Ovary (tissue), 9 donors: ENCODE results near the gene ABCA2. TPM values are rescaled to one million over a fixed set of nuclear protein-coding genes. Genes with fewer than 3 reads are reported as not detected.

ENCODE experiments used
- DNase-seq, 5 donors: peaks; one replicate each; pipeline ENCODE4 v3.0.0-alpha.2; 2019 to 2020
- H3K27ac ChIP-seq, 2 donors: fragments of 200-600 bp; one replicate each; pipeline versions ENCODE4 v1.5.1 to v1.8.0; 2019 to 2022
- H3K27me3 ChIP-seq: fragments of 200-600 bp; one replicate; pipeline ENCODE4 v1.8.0; 2022
- H3K36me3 ChIP-seq: fragments of 200-600 bp; sonication (generic); one replicate; pipeline ENCODE4 v1.5.1; 2019
- H3K4me1 ChIP-seq: one replicate; pipeline ENCODE4 v1.8.1; 2013; ENCODE audit warnings: mild to moderate bottlenecking, moderate library complexity; ENCODE audit not compliant: insufficient read depth
- H3K4me3 ChIP-seq: fragments of 200-600 bp; sonication (generic); one replicate; pipeline ENCODE4 v1.5.1; 2017
- H3K9me3 ChIP-seq, 2 donors: fragments of 200-600 bp in 1 of 2; sonication (generic) in 1 of 2; one replicate each; pipeline versions ENCODE4 v1.5.1 to v1.8.1; 2013 to 2019; ENCODE audit warnings: mild to moderate bottlenecking in 1 of 2, moderate library complexity in 1 of 2
- EP300 ChIP-seq: sonication (generic); formaldehyde crosslinking; IDR thresholded peaks from one replicate; pipeline ENCODE4 v1.6.1; 2017; ENCODE audit warnings: antibody characterized with exemption
- POLR2A ChIP-seq: fragments of 450-650 bp; IDR thresholded peaks from one replicate; pipeline ENCODE4 v1.6.1; 2017; ENCODE audit warnings: antibody characterized with exemption, mild to moderate bottlenecking, moderate library complexity
- WGBS, 3 donors: extraction: QIAGEN DNeasy Blood & Tissue Kit in 1 of 3; methylation state at CpG; one replicate each; pipeline versions ENCODE4 v1.1.5 to v1.1.7; 2013 to 2017; 5-methylcytosine and 5-hydroxymethylcytosine counted together
- intact Hi-C, 4 donors: fragments of 100-400 bp; cut with DNase I; formaldehyde crosslinking; loops; one replicate each; pipeline versions ENCODE4 v1.11.0 to v1.15.1; 2022 to 2023
- polyA plus RNA-seq, 2 donors: library from polyadenylated mRNA; stranded (reverse); fragments of 200-250 nt in 1 of 2; fragments of 350-450 nt in 1 of 2; fragmentation: Illumina TruSeq in 1 of 2; extraction: RNeasy Lipid Tissue Mini Kit (QIAGEN cat#74804) in 1 of 2; gene quantifications; one replicate each; pipeline ENCODE4 v1.2.3, GENCODE V29; 2013 to 2014
- total RNA-seq, 7 donors: library from RNA; depleted of rRNA in 2 of 7; stranded (reverse); fragments of >200 nt in 2 of 7; fragmentation: NEBNext Ultra II Directional in 3 of 7; extraction: Animal tissue kit (Norgen Biotek cat#: 25700) in 3 of 7; gene quantifications; one replicate each; pipeline versions ENCODE4 v1.1.0 to v1.2.4, GENCODE V29; 2016 to 2023
- TF ChIP-seq, protein P1 (sequence below), 3 donors: fragments of 450-650 bp in 2 of 3; fragments of 200-600 bp in 1 of 3; IDR thresholded peaks; one replicate each; pipeline versions ENCODE4 v1.5.1 to v1.8.0; 2016 to 2022; ENCODE audit warnings: antibody characterized with exemption in 3 of 3, mild to moderate bottlenecking in 1 of 3
- donor health status: DM: no; HTN: no; CAD: no; lungs with moderate emphysema.
- donor health status: DM: no; HTN: no; CAD: no.
- donor health status: Bipolar disorder and iron deficiency.
- donor health status: DM: yes; HTN: yes; CAD: no.
- donor health status: DM: no; HTN: no; CAD: no.
- donor health status: DM: yes; HTN: yes; CAD: no.

ABCA2 gene
- total and polyA plus RNA-seq, 9 donors = 2.0 to 26.9 (median 12.3) TPM

DNA sequence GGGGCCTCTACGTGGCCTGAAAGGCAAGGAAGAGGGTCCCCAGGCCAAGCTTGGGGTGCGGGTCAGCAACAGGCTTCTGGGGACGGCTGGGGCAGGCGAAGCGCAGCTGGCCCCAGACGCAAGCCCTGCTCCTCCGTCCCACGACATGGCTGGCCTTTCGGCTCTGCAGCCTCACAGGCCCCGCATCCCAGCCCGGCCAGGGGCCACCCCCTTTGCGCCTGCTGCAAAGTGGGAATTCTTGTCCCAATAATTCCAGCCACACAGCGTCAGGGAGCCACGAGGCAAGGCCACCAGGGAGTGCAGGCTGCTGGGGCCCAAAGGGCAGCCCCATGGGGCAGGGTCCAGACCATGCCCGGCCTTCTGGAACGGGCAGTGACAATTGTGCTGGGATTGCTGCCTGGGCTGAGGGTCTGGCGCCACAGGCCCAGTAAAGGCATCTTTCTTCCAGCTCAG lies 26.9 kb upstream of the ABCA2 start:
- WGBS, 3 donors = 68 to 76% (median 75%) methylated on average over 15 to 17 of the region's 17 CpGs

DNA sequence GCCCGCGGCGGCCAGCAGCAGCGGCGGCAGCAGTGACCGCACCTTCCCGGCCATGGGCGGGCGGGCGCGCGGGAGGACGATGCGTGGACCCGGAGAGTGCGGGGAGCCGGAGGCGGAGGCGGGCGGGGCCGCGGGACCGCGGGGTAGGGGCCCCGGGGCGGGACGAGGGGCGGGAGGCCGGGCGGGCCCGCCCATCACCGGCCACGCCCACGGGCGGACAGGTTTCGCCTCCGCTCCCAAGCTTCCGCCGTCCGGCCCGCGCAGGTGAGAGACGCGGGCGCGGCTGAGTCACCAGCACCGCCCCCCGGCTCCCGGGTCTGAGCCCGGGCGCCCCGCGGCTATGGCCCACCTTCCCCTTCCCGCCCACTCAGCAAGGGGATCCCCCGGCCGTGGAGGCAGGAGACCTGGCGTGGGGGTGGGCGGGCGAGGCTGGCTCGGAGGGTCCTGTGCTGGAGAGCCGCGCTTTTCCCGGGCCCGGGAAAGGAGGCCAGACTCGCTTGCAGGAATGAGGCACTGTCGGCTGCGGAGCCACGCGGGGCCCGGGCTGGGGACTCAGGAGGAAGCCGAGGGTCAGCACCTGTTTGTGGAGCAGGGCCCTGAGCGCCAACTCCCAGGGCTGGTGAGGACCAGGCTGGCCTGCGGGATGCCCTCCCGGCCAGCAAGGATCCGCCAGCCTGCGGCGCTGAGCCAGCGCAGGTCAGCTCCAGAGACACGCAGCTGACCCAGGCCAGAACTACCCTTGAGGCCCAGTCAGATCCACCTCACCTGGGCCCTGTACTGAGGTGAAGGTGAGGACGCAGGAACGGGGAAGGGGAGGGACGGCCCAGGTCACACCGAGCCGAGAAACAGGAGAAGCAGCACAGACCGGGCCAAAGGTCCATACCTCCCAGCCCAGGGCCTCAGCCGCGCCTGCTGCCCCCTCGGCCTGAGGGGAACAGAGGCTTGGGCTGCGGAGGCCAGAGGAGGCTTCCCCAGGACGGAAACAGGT lies 26.2 kb upstream of the ABCA2 start, which contains the start of gene ENTPD2:
TSS of gene ENTPD2 (minus strand) at position 118 of the 988 bp plus-strand sequence. CDS start at position 54, 64 bp downstream.
- TF ChIP-seq EP300 (no peak), POLR2A (no peak)
- TF ChIP-seq, protein P1, sequence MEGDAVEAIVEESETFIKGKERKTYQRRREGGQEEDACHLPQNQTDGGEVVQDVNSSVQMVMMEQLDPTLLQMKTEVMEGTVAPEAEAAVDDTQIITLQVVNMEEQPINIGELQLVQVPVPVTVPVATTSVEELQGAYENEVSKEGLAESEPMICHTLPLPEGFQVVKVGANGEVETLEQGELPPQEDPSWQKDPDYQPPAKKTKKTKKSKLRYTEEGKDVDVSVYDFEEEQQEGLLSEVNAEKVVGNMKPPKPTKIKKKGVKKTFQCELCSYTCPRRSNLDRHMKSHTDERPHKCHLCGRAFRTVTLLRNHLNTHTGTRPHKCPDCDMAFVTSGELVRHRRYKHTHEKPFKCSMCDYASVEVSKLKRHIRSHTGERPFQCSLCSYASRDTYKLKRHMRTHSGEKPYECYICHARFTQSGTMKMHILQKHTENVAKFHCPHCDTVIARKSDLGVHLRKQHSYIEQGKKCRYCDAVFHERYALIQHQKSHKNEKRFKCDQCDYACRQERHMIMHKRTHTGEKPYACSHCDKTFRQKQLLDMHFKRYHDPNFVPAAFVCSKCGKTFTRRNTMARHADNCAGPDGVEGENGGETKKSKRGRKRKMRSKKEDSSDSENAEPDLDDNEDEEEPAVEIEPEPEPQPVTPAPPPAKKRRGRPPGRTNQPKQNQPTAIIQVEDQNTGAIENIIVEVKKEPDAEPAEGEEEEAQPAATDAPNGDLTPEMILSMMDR (IDR thresholded peaks at IDR 0.05) = no peak
- Histone ChIP-seq H3K4me1 (peaks cover 22% of the 10 kb centered on the region), H3K4me3 (peak within 1 kb of the TSS; percentile 13), H3K27ac (peak within 1 kb of the TSS in 1 of 2 donors; percentile 69), H3K27me3 (no peaks in the 10 kb centered on the region), H3K36me3 (no peaks in the 10 kb centered on the region), H3K9me3 (no peaks in the 10 kb centered on the region)
- intact Hi-C loops = no loop called here
- peak in 1 of 5 donors; percentile 30 for DNase-seq
- 24 to 37% (median 27%) methylated on average over 45 to 90 of the region's 90 CpGs for WGBS, 3 donors

More for the DNA sequence above, 26.9 kb upstream of the ABCA2 start:
- intact Hi-C loops = no loop called here
- peak in 1 of 5 donors; percentile 22 for DNase-seq
- no peaks in the 10 kb centered on the region for H3K27me3 ChIP-seq
- TF ChIP-seq, protein P1 (IDR thresholded peaks at IDR 0.05) = no peak
- TF ChIP-seq POLR2A (no peak), EP300 (no peak)
- no peaks in the 10 kb centered on the region for H3K36me3 ChIP-seq
- no peak overlapping the region for H3K4me3 ChIP-seq
- no peaks in the 10 kb centered on the region for H3K9me3 ChIP-seq
- peak overlapping the region; percentile 62 to 69 for H3K27ac ChIP-seq
- peaks cover 22% of the 10 kb centered on the region for H3K4me1 ChIP-seq

DNA sequence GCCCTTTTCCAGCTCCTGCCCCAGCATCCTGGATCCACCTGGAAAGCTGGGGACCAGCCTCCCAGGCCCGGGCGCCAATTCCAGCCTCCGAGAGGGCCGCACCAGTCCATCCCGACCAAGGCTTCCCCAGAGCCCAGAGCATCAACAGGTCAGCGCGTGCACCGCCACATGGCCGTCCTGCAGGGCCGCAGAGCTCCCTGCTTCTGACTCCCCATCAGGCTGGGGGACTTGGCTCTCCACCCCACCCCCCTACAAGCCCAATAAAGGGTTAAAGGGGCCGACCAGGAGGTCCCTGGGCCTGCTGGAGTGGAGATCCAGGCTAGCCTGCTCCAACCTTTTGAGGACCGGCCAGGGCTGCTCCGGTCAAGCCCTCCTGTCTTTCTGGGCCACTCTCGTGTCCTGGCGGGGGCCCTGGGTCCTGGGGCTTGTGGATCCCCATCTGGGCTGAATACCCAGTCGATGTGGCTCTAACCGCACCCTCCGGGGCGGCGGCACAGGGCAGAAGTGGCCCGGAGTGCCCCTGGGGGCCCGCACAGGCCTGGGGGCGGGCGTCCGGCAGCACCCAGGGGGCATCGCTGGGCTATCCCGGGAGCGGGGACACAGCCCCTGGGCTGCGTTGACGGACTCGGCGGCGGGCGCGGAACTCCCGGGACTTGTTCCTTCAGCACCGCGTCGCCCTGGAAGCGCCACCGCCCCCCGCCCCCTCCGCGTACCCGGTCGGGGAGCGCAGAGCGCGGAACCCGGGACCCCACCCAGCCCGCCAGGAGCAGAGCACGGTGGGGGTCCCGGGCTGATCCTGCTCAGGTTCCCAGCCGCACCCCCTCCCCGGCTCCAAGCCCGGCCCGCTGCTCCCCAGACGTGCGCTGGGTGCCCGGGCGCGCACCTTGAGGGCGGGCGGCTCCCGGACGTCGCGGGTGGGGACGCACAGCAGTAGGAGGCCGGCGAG lies 25.2 kb upstream of the ABCA2 start:
- peak in 1 of 5 donors; percentile 19 for DNase-seq
- Histone ChIP-seq H3K4me3 (peak overlapping the region; percentile 13), H3K4me1 (peaks cover 22% of the 10 kb centered on the region), H3K27me3 (peaks cover 3% of the 10 kb centered on the region), H3K36me3 (no peaks in the 10 kb centered on the region), H3K9me3 (no peaks in the 10 kb centered on the region), H3K27ac (no peak overlapping the region)
- 15 to 31% (median 23%) methylated on average over 33 to 71 of the region's 71 CpGs for WGBS, 3 donors
- intact Hi-C loops = no loop called here
- TF ChIP-seq, protein P1 (IDR thresholded peaks at IDR 0.05) = no peak
- TF ChIP-seq POLR2A = no peak
- no peak for TF ChIP-seq EP300

DNA sequence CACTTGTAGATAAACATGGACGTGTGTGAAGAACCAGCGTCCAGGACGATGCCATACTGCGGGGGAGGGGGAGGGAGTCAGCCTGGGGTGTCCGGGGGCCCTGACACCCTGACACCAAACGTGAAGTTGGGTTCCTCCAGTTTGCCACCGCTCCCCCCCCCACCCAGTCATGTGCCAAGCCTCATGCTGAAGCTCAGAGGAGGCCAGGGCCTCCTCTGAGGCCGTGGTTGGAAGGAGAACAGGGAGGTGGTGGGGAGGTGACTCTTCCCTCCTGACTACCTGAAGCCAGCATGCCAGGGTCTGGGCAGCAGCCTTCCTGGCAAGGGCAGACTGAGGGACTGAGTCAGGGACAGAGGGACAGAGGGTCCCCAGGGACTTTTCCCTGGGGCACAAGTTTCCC lies 24.3 kb upstream of the ABCA2 start:
- Histone ChIP-seq H3K27ac (no peak overlapping the region), H3K27me3 (peaks cover 6% of the 10 kb centered on the region), H3K9me3 (no peaks in the 10 kb centered on the region), H3K4me1 (peaks cover 22% of the 10 kb centered on the region), H3K36me3 (no peaks in the 10 kb centered on the region), H3K4me3 (no peak overlapping the region)
- intact Hi-C loops = no loop called here
- no peak for DNase-seq
- TF ChIP-seq EP300 (no peak), POLR2A (no peak)
- TF ChIP-seq, protein P1 (IDR thresholded peaks at IDR 0.05) = no peak
- WGBS, 3 donors = 70 to 81% (median 77%) methylated on average over 8 of the region's 8 CpGs
